Colonic mucosa (tissue), 4 donors: Measurements from ENCODE around the gene NID1. TPM values are rescaled to one million over a fixed set of nuclear protein-coding genes. Genes with fewer than 3 reads are reported as not detected.

ENCODE experiments used
- DNase-seq: peaks from one replicate; pipeline ENCODE4 v3.0.0-alpha.2; 2020
- H3K27ac ChIP-seq: fragments of 200-600 bp; one replicate; pipeline ENCODE4 v1.8.0; 2021
- H3K27me3 ChIP-seq: fragments of 200-600 bp; one replicate; pipeline ENCODE4 v1.8.0; 2021
- H3K36me3 ChIP-seq: fragments of 200-600 bp; one replicate; pipeline ENCODE4 v1.8.0; 2021
- H3K4me1 ChIP-seq: fragments of 200-600 bp; one replicate; pipeline ENCODE4 v1.8.0; 2021; ENCODE audit warnings: mild to moderate bottlenecking
- H3K4me3 ChIP-seq: fragments of 200-600 bp; one replicate; pipeline ENCODE4 v1.8.0; 2021
- H3K9ac ChIP-seq, 2 donors: one replicate each; pipeline ENCODE4 v1.7.0; 2013; ENCODE audit warnings: control low read depth in 2 of 2, low read depth in 2 of 2, low read length in 2 of 2
- H3K9me3 ChIP-seq: fragments of 200-600 bp; one replicate; pipeline ENCODE4 v1.8.0; 2021
- intact Hi-C: fragments of 100-400 bp; cut with DNase I; formaldehyde crosslinking; loops from one replicate; pipeline ENCODE4 v1.14.1; 2022
- total RNA-seq, 2 donors: library from RNA; stranded (reverse); fragmentation: NEBNext Ultra II Directional in 1 of 2; extraction: Animal tissue kit (Norgen Biotek cat#: 25700) in 1 of 2; gene quantifications; one replicate each; pipeline ENCODE4 v1.2.1, GENCODE V29; 2021
- TF ChIP-seq, protein P1 (sequence below): fragments of 200-600 bp; IDR thresholded peaks from one replicate; pipeline ENCODE4 v1.8.0; 2022; ENCODE audit warnings: antibody characterized with exemption, mild to moderate bottlenecking
- donor health status: healthy.
- donor health status: DM: no; HTN: no; CAD: no.
- donor health status: DM: no; HTN: no; CAD: no.

NID1 gene
- total RNA-seq, 2 donors from 2014 or later: 8.8 to 25.5 TPM

DNA sequence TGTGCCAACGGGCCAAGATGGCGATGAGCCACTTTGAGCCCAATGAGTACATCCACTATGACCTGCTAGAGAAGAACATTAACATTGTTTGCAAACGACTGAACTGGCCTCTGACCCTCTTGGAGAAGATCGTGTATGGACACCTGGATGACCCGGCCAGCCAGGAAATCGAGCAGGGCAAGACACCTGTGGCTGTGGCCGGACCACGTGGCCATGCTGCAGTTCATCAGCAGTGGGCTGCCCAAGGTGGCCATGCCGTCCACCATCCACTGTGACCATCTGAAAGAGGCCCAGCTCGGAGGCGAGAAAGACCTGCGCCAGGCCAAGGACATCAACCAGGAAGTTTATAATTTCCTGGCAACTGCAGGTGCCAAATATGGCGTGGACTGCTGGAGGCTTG lies 45.2 kb upstream of the NID1 start:
- H3K36me3 ChIP-seq: no peaks in the 10 kb centered on the region
- TF ChIP-seq, protein P1, sequence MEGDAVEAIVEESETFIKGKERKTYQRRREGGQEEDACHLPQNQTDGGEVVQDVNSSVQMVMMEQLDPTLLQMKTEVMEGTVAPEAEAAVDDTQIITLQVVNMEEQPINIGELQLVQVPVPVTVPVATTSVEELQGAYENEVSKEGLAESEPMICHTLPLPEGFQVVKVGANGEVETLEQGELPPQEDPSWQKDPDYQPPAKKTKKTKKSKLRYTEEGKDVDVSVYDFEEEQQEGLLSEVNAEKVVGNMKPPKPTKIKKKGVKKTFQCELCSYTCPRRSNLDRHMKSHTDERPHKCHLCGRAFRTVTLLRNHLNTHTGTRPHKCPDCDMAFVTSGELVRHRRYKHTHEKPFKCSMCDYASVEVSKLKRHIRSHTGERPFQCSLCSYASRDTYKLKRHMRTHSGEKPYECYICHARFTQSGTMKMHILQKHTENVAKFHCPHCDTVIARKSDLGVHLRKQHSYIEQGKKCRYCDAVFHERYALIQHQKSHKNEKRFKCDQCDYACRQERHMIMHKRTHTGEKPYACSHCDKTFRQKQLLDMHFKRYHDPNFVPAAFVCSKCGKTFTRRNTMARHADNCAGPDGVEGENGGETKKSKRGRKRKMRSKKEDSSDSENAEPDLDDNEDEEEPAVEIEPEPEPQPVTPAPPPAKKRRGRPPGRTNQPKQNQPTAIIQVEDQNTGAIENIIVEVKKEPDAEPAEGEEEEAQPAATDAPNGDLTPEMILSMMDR: no peak
- no peaks in the 10 kb centered on the region for H3K4me1 ChIP-seq
- H3K27ac ChIP-seq: no peak overlapping the region
- DNase-seq: no peak
- no peaks in the 10 kb centered on the region for H3K27me3 ChIP-seq
- H3K4me3 ChIP-seq: no peak overlapping the region
- no peak overlapping the region for H3K9ac ChIP-seq
- intact Hi-C loops: loop anchor here (2.0 to 5.0 kb wide), 2 partner anchors 62 to 379 kb away; no protein-coding TSS in a partner anchor
- H3K9me3 ChIP-seq: no peaks in the 10 kb centered on the region

DNA sequence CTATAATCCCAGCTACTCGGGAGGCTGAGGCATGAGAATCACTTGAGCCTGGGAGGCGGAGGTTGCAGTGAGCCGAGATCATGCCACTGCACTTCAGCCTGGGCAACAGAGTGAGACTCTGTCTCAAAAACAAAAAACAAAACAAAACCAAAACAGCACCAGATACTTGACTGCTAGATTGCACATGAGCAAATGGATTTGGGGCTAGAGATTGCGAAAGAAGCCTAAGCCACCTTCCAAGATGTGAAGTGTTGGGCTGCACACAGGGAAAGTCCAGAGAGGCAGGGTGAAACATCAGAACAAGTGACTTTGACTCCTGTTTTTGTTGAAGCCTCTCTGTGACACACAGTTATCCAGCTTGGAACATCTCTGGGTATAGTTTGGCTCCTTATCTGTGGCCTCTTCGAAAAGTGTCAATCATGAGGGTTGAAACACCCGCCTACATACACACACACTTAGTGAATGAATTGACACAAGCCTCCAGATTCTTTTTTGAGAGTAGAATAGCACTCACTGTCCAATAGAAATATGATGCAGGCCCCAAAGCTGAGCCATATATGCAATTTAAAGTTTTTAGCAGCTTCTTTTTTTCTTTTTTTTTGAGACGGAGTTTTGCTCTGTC lies 43.2 kb upstream of the NID1 start:
- H3K27me3 ChIP-seq: no peaks in the 10 kb centered on the region

DNA sequence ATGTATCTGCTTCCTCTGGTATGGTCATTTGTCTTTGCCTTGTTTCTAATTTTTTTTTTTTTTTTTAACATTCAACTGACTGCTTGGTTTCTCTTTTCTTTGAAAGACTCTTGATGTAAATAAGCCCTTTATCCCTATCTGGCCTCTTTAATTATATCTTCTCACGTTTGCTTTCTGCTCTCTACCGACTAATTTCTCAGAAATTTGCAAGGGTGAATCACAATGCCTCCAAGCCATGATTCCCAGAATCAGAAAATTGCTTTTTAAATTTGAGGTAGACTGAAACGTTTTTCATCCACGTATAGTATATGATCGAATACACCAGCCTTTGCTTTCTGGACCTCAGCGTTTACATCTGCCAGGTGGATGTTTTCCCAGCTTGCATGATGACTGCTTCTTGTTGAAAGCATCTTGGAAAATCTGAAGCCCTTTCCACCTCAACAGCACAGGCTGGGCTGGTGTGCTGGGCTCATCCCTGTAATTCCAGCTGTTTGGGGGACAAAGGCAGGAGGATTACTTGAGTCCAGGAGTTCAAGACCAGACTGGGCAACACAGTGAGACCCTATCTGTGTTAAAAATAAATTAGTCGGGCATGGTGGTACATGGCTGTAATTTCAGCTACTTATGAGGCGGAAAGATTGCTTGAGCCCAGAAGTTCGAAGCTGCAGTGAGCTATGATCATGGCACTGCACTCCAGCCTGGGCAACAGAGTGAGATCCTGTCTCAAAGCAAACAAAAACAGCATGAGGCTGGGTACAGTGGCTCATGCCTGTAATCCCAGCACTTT lies 42.4 kb upstream of the NID1 start:
- Histone ChIP-seq H3K4me1 (no peaks in the 10 kb centered on the region), H3K27me3 (no peaks in the 10 kb centered on the region), H3K4me3 (no peak overlapping the region), H3K27ac (no peak overlapping the region), H3K36me3 (no peaks in the 10 kb centered on the region), H3K9me3 (no peaks in the 10 kb centered on the region), H3K9ac (no peak overlapping the region)
- intact Hi-C loops: no loop called here
- TF ChIP-seq, protein P1: no peak
- DNase-seq: no peak

More for the DNA sequence above, 43.2 kb upstream of the NID1 start:
- H3K9ac ChIP-seq: no peak overlapping the region
- H3K4me1 ChIP-seq: no peaks in the 10 kb centered on the region
- no peaks in the 10 kb centered on the region for H3K9me3 ChIP-seq
- no peak overlapping the region for H3K4me3 ChIP-seq
- TF ChIP-seq, protein P1: no peak
- DNase-seq: no peak
- H3K27ac ChIP-seq: no peak overlapping the region
- intact Hi-C loops: loop anchor here (2.0 kb wide), 1 partner anchor 345 kb away; no protein-coding TSS in a partner anchor
- H3K36me3 ChIP-seq: no peaks in the 10 kb centered on the region

DNA sequence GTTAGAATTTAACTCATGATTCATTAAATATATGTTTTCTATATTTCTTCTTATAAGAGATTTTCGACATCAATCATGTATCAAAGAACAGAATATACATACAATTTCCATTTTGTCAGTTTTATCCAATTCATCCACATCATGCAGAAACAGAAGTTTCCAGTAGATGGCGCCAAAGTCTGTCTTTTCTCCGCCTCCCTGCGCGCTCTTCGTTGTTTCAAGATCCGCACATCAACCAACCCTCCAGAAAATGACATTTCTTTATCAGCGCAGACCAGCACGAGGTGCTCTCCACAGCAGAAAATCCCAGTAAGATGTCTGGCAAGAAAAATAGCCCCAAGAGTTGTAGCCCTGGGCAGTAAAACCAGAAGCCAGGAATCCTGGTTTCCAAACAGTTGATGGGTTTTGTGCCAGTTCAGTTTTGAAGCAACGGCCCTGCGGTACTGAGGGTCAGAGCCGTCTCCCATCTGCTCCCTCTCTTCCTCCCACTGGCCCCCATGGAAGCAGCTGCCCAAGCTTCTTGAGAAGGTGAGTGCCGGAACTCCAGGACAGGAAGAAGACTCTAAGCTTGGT lies 38.8 kb upstream of the NID1 start:
- DNase-seq: peak; percentile 65
- Histone ChIP-seq H3K27me3 (no peaks in the 10 kb centered on the region), H3K27ac (no peak overlapping the region), H3K36me3 (no peaks in the 10 kb centered on the region), H3K4me3 (no peak overlapping the region), H3K4me1 (no peaks in the 10 kb centered on the region), H3K9me3 (no peaks in the 10 kb centered on the region), H3K9ac (no peak overlapping the region)
- intact Hi-C loops: loop anchor here (5.0 kb wide), 1 partner anchor 769 kb away; no protein-coding TSS in a partner anchor
- TF ChIP-seq, protein P1: peak; percentile 90

DNA sequence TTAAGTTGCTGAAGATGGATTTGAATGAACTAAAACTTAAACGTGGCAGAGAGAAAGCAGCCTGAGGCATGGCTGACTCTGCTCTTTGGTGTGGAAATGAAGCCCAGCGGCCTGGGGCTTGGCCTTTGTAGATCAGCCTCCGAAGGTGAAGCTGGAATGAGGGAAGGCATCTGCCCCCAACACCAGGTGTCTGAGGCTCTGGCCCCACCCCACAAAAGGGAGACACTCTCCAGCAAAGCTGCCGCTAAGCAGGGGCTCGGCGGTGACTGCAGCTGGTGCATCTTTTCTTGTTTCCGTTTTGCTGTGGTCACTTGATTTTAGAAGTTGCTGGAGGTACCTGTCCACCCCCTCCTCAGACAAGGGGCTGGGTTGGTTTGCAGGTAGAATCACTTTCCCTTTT lies 38.2 kb upstream of the NID1 start:
- Histone ChIP-seq H3K9me3 (no peaks in the 10 kb centered on the region), H3K36me3 (no peaks in the 10 kb centered on the region), H3K27ac (no peak overlapping the region), H3K4me3 (no peak overlapping the region), H3K4me1 (no peaks in the 10 kb centered on the region), H3K9ac (peak overlapping the region in 1 of 2 donors; percentile 9), H3K27me3 (no peaks in the 10 kb centered on the region)
- TF ChIP-seq, protein P1: no peak
- no peak for DNase-seq
- intact Hi-C loops: loop anchor here (5.0 kb wide), 1 partner anchor 769 kb away; no protein-coding TSS in a partner anchor
